GM19328 (cell line): ENCODE measurements around the gene IFIT5.
"Not testable (repeated sequence)": the region's sequence is repeated elsewhere in the genome, so short reads cannot be mapped to it uniquely, and the experiment has no call there.

Experiments
- ATAC-seq: cut with Tn5 transposase; IDR thresholded peaks from one replicate; pipeline ENCODE4 v1.9.1; 2021; ENCODE audit warnings: mild to moderate bottlenecking, moderate library complexity; ENCODE audit not compliant: unreplicated experiment

Gene IFIT5

DNA sequence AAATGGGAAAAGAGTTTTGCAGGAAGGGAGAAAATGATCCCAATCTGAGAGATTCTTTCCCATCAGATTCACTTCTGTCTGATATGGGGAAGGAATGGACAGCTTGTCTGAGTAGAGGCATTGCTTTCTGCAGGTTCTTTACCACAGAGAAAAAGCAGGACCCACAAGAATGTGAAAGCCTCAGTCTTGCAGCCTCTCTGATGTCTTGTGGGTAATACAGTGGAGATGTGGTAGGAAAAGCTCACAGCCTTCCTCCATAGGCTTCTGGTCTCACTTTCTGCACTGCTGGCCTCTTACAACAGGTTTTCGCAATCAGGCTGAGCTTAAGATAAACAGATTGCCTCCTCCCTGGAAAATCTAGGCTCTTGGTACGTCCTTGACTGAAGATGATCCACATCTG lies 21.4 kb upstream of the IFIT5 start:
- ATAC-seq = no peak

DNA sequence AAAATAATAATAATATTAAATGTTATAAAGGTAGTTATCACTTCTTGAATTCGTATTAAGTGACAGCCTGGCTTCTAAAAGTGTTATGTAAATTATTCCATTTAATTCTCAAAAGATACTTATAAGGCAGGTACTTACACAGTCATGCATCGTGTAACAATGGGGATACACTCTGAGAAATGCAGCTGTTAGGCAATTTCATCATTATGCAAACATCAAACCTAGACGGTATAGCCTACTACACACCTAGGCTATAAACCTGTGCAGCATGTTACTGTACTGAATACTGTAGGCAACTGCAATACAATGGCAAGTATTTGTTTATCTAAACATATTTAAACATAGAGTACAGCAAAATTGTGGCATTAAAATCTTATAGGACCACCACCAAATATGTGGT lies 20.5 kb upstream of the IFIT5 start:
- no peak for ATAC-seq

- no peak for ATAC-seq
These were observed 19.2 kb upstream of the IFIT5 start for GRCh38 chr10:89395141-89395540.

DNA sequence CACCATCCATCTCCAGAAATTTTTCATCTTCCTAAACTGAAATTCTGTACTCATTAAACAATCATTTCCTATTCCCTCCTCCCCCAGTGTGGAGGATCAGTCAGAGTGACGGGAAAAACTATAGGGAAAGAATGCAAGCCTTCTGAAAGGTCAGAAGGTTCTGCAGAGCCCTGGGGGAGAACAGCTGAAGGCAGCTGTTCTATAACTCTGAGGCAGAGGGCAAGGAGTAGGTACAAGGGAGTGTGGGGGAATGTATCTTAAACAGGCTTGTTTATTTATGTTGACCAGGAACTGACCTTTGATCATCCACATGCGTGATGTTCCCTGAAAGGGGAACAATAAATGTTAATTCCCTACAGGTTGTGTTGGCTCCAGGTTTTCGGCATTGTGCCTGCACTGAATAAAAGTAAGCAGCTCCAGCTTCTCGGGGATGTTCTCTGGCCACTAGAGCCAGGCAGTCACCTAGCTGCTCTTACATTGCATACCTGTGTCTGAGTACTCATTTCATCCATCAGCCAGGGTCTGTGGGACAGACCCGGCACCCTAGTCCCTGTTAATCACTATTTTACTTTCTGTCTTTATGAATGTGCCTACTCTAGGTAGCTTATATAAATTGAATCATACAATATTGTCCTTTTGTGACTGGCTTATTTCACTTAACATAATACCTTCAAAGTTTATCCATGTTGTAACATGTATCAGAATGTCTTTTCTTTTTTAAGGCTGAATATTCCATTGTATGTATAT lies 16.2 kb upstream of the IFIT5 start:
- ATAC-seq = no peak

DNA sequence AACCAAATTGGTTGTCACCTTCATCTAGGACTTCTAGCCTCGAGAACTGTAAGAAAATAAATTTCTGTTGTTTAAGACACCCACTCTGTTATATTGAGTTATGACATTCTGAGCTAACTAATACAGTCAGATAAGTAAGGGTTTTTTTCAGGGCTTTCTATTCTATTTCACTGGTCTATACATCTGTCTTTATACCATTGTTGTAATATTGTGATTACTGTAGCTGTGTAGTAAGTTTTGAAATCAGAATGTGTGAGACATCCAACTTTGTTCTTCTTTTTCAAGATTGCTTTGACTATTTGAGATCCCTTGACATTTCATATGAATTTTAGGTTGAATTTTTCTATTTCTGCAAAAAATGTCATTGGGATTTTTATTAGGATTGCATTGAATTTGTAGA lies 14.4 kb upstream of the IFIT5 start:
- no peak for ATAC-seq

DNA sequence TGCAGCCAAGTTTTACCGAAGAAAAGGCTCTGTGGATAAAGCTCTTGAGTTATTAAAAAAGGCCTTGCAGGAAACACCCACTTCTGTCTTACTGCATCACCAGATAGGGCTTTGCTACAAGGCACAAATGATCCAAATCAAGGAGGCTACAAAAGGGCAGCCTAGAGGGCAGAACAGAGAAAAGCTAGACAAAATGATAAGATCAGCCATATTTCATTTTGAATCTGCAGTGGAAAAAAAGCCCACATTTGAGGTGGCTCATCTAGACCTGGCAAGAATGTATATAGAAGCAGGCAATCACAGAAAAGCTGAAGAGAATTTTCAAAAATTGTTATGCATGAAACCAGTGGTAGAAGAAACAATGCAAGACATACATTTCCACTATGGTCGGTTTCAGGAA lies 11.3 kb upstream of the IFIT5 start:
- no peak for ATAC-seq

- no peak for ATAC-seq
These were observed 10.0 kb upstream of the IFIT5 start for GRCh38 chr10:89404104-89405047.

GRCh38 chr10:89406178-89406577 lies 8.2 kb upstream of the IFIT5 start:
- ATAC-seq = not testable (repeated sequence)

DNA sequence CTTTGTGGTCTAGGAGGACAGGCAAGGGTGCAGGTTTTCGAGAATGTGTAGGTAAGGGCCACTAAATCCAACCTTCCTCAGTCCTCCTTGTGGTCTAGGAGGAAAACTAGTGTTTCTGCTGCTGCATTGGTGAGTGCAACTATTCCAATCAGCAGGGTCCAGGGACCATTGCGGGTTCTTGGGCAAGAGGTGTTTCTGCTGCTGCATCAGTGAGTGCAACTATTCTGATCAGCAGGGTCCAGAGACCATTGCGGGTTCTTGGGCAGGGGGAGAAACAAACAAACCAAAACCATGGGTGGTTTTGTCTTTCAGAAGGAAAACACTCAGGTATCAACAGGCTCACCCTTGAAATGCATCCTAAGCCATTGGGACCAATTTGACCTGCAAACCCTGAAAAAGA lies 6.6 kb upstream of the IFIT5 start:
- ATAC-seq = not testable (repeated sequence)

DNA sequence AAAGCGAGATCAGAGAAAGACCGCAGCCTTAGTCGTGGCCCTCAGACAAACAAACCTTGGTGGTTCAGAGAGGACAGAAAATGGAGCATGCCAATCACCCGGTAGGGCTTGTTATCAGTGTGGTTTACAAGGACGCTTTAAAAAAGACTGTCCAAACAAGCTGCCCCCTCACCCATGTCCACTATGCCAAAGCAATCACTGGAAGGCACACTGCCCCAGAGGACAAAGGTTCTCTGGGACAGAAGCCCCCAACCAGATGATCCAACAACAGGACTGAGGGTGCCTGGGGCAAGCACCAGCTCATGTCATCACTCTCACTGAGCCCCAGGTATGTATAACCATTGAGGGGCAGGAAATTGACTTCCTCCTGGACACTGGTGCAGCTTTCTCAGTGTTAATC lies 5.1 kb upstream of the IFIT5 start:
- ATAC-seq = not testable (repeated sequence)

- ATAC-seq = not testable (repeated sequence)
These were observed 3.8 kb upstream of the IFIT5 start for GRCh38 chr10:89410551-89410950.

GRCh38 chr10:89411135-89411534 lies 3.2 kb upstream of the IFIT5 start:
- ATAC-seq = not testable (repeated sequence)

GRCh38 chr10:89412276-89412675 lies 2.1 kb upstream of the IFIT5 start:
- not testable (repeated sequence) for ATAC-seq

DNA sequence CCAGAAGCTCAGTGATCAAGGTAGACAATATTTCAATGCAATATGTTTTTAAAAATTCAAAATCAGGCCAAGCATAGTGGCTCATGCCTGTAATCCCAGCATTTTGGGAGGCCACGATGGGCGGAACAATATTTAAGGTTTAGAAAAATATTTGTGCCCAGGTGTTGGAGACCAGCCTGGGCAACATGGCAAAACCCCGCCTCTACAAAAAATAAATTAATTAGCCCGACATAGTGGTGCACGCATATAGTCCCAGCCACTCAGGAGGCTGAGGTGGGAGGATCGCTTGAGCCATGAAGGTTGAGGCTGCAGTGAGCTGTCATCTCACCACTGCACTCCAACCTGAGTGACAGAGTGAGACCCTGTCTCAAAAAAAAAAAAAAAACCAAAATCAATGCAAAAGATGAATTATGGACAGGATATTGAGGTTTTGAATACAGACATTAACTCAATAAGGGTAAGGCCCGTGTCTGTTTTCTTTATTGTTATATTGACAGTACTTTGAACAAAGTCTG lies 913 bp upstream of the IFIT5 start:
- ATAC-seq = no peak

DNA sequence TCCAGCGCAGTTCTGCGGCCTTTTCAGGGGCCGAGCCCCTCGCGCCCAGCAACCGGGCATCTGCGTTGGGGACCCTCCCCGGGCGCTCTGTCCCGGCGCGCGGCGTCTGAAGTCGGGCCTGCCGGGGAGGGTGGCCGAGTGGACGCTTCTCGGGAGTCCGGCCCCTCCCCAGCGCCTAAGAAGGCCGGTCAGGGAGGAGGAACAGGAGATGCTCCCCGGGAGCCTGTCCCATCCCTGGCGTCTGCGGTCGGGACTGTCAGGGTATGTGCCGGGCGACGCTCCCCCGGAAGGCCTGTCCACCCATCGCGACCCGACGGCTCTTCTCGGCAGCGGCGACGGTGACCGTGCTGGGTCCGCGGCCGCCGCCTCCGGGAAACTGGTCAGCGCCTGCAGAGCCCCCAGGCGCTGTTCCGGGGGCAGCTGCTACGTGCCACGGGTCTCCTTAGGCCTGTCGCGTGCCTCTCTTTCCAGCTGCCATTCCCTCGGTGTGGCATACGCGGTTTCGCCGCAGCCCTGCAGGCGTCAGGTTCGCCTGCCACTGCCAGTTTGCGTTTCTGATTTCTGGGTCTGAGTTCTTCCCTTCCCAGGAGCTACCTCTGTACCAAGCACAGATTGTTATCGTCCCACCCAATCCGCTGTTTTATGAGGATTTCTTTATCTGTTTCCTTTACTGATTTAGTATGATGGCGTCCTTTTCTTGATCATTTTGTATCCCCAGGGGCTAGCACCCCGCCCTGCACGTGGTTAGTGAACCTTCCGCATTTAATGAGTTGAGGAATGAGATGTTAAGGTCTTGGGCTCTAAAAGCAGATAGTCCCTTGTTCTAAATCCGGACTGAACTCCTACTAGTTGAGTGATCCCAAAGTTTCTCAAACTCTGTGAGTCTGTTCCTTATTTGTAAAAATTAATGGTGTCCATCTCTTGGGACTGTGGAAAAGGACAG lies 782 bp downstream of the IFIT5 start:
- ATAC-seq = peak; percentile 28

- no peak for ATAC-seq
These were observed 2.1 kb downstream of the IFIT5 start for GRCh38 chr10:89416465-89416864.

DNA sequence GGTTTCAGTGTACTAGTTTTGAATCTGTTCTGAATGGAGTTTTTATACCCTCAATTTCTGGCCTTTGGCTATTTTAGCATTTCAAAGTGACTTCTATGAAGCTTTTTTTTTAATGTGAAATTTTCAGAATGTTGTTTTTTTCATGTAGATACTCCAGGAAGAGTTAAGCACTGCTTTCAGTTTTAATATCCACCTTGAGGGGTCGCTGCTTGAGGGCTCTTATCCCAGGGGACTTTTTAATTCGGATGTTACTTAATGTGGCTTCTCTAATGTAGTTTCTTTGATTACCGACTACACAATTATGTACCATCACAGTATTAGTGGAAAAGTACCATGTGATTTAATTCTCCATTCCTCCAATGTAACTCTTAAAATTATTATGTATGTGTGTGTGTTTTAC lies 5.2 kb downstream of the IFIT5 start:
- no peak for ATAC-seq

DNA sequence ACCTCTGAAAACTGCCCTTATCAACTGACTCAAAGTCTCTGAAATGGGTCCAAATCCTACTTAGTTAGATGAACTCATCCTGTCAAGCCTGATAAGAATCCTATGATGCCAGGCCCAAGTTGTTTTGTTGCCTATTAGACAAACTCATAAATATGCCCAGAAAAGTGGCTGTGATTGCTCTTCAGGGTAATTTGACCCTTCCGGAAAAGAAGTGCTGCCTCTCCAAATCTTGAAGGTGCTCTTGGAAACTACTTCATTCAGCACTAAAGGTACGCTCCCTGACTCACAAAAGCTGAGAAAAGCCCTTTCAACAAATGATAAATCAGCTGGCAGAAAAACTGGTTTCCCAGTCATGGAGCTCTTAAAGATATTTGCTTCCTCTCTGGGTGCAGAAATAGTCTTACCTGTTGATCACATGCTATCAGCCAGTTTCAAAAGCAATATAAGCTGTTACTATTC lies 6.7 kb downstream of the IFIT5 start:
- ATAC-seq = no peak

- ATAC-seq = no peak
These were observed 10.6 kb downstream of the IFIT5 start for GRCh38 chr10:89425000-89425399.

GRCh38 chr10:89426230-89426868 lies 12.0 kb downstream of the IFIT5 start:
- no peak for ATAC-seq
